Retinal pigment epithelial cell (primary cell): Measurements from ENCODE around the gene PNMA6A.
"Not testable (repeated sequence)": the region's sequence is repeated elsewhere in the genome, so short reads cannot be mapped to it uniquely, and the experiment has no call there.

Experiments
- DNase-seq: peaks from one replicate; pipeline ENCODE4 v3.0.0-alpha.2; 2010; ENCODE audit warnings: low read depth
- H3K4me3 ChIP-seq: 2 replicates; pipeline ENCODE4 v1.5.1; 2011; ENCODE audit warnings: mild to moderate bottlenecking, low read length, control low read depth, moderate library complexity
- TF ChIP-seq, protein P1 (sequence below): conservative IDR thresholded peaks from 2 replicates; pipeline ENCODE4 v1.5.1; 2011; ENCODE audit warnings: low read depth, low read length, control low read depth, inconsistent platforms

The PNMA6A gene

DNA sequence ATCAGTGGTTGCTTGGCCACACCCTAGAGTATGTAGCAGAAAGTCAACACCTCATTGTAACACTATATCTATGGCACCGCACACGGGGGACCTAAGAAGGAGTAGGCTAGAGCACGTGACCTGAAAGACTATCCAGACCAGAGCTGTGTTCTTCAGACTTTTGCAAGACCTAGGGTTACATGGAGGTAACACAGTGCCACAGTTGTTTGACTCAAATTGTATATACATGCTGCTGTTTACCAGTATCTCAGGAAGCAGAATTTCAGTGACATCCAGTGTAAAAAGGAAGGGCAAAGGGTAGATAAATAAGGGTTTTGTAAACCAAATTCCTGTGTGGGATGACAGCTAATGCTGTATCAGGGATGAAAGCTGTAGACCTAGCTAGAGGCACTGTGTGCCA is 30.2 kb downstream of the PNMA6A start:
- TF ChIP-seq, protein P1, sequence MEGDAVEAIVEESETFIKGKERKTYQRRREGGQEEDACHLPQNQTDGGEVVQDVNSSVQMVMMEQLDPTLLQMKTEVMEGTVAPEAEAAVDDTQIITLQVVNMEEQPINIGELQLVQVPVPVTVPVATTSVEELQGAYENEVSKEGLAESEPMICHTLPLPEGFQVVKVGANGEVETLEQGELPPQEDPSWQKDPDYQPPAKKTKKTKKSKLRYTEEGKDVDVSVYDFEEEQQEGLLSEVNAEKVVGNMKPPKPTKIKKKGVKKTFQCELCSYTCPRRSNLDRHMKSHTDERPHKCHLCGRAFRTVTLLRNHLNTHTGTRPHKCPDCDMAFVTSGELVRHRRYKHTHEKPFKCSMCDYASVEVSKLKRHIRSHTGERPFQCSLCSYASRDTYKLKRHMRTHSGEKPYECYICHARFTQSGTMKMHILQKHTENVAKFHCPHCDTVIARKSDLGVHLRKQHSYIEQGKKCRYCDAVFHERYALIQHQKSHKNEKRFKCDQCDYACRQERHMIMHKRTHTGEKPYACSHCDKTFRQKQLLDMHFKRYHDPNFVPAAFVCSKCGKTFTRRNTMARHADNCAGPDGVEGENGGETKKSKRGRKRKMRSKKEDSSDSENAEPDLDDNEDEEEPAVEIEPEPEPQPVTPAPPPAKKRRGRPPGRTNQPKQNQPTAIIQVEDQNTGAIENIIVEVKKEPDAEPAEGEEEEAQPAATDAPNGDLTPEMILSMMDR: no peak
- DNase-seq: no peak
- no peak overlapping the region for H3K4me3 ChIP-seq

DNA sequence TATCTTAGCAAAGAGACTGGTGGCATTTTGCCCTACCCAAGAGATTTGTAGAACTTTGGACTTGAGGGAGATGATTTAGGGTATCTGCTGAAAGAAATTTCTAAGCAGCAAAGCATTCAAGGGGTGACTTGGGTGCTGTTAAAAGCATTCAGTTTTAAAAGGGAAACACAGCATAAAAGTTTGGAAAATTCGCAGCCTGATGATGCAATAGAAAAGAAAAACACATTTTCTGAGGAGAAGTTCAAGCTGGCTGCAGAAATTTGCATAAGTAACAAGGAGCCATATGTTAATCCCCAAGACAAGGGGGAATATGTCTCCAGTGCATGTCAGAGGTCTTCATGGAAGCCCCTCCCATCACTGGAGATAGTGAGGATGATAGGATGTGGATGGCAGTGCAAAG is 32.7 kb downstream of the PNMA6A start:
- not testable (repeated sequence) for H3K4me3 ChIP-seq, DNase-seq

DNA sequence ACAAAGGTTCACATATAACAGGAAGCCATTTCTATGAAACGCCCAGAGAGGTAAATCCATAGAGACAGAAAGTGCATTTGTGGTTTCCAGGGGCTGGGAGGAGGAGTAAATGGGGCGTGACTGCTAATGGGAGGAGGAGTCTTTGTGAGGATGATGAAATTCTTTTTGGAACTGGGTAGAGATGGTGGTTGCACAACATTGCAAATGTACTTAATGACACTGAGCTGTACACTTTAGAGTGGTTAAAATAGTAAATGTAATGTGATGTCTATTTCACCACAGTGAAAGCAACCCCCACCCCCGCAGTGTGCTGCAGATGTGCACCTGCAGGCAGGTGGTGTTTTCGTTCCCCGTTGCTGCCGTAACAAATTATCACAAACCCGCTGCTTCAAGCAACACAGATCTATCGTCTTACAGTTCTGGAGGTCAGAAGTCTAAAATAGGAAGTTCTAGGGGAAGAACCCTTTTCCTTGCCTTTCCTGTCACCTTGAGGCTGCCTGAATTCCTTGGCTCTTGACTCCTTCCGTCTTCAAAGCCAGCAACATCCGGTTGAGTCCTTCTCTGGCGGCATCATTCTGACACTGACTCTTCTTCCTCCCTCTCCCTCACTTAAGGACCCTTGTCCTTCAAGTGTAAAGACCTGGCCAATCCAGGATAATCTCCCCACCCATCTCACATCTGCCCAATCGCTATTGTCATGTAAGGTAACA is 34.0 kb downstream of the PNMA6A start:
- not testable (repeated sequence) for DNase-seq

DNA sequence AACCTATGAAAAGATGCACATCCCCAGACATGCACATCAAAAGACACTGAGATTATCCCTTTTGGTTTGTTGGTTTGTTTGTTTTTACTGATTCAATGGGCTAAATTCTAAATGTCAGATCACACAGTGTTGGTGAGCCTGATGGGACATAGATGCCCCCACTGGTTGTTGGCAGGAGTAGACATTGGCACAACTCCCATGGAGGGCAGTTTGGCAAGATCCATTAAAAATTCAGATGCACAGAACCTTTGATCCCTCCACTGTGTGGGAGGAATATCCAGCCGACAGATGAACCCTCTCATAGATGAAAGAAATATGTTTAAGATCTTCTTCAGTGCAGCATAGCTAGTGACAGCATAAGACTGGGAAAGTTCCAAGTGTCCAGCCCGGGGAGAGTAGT is 38.5 kb downstream of the PNMA6A start:
- DNase-seq, H3K4me3 ChIP-seq: not testable (repeated sequence)

More for the DNA sequence above, 34.0 kb downstream of the PNMA6A start:
- H3K4me3 ChIP-seq: not testable (repeated sequence)

DNA sequence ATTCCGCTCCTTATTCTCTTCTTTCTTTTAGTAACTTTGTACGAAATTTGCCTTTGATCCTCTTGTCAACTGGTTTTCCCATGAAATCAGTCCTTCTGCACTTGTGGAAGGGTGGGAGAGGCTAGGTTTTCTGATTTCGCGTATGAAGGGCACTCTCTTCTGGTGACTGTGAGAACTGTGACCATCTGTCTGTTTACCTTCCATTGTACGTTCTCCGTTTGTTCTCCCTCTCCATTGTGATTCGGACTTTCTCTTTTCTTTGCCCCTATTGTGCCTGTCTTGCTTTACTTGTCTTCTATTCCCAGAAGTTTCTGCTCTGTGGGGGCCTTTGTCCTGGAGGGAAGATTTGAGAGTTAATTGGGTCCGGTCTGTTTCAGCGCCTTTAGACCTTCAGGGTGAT is 41.6 kb downstream of the PNMA6A start:
- not testable (repeated sequence) for DNase-seq, H3K4me3 ChIP-seq

DNA sequence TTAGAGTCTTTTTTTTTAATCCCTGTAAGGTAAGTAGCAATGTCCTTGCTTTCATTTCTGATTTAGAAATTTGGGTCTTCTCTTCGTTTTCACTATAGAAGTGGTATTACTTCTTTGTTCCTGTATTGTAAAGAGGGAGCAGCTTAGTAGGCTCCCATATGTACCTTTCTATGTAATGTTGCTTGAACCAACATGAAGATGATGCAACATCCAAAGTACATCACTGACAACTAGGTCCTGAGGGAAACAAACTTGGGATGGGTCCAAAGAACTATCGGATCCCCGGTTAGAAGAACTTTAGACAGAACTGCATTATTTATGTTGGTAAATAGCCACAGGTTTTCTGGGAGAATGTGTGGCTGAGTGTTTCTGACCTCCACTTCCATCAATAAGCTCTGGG is 45.5 kb downstream of the PNMA6A start:
- DNase-seq, H3K4me3 ChIP-seq: not testable (repeated sequence)

DNA sequence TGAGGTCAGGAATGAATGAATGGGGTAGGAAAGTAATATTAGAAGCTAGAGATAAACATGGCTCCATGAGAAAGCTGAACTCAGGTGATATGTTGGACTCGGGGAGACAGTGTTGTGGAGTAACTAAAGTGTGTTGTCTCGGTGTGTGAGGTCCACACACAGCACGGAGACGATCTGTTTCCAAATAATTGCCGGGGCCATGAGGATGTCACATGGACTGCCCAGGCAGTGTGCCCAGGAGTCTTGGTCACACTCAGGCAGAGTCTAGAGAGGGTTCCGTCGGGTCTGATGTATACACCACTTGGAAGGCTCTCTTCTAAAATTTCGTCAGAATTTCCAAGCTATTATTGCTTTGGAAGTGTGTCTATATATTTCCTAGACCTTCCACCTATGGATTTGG is 48.0 kb downstream of the PNMA6A start:
- H3K4me3 ChIP-seq, DNase-seq: not testable (repeated sequence)

DNA sequence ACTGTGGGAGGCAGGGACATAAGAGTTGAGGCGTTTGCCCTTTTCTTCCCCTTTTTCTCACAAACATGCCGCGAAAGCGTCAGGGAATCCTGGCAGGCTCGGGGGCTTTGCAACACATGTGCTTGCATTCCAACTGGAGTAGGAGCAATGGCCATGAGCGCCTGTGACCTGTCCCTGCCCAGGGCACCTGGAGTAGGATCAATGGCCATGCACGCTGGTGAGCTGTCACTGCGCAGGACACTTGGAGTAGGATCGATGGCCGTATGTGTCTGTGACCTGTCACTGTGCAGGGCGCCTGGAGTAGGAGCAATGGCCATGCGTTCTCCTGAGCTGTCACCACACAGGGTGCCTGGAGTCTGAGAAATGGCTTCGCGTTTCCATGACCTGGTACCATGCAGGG is 51.2 kb downstream of the PNMA6A start:
- DNase-seq: not testable (repeated sequence)

More for the DNA sequence above, 51.2 kb downstream of the PNMA6A start:
- not testable (repeated sequence) for H3K4me3 ChIP-seq
